AG20443 (cell line): ENCODE results near the gene FAM107B.

Experiments
- DNase-seq: peaks from one replicate; pipeline ENCODE4 v3.0.0; 2012; ENCODE audit warnings: low spot score, mixed read lengths

FAM107B gene

GRCh38 chr10:14499601-14499904 is 275.1 kb downstream of the FAM107B start:
- no peak for DNase-seq

- no peak for DNase-seq
Observed at GRCh38 chr10:14498326-14498725, 276.4 kb downstream of the FAM107B start.

- DNase-seq: no peak
Observed at GRCh38 chr10:14491811-14492210, 282.9 kb downstream of the FAM107B start.

GRCh38 chr10:14489522-14490177 is 285.0 kb downstream of the FAM107B start:
- no peak for DNase-seq

- DNase-seq: no peak
Observed at GRCh38 chr10:14487488-14487883, 287.2 kb downstream of the FAM107B start.

GRCh38 chr10:14486777-14487487 is 287.8 kb downstream of the FAM107B start:
- DNase-seq: no peak

GRCh38 chr10:14485986-14486385 is 288.7 kb downstream of the FAM107B start:
- no peak for DNase-seq

- DNase-seq: no peak
Observed at GRCh38 chr10:14483417-14483816, 291.3 kb downstream of the FAM107B start.

- DNase-seq: no peak
Observed at GRCh38 chr10:14481752-14482151, 292.9 kb downstream of the FAM107B start.

- no peak for DNase-seq
Observed at GRCh38 chr10:14481014-14481413, 293.7 kb downstream of the FAM107B start.

- DNase-seq: peak; percentile 83
Observed at GRCh38 chr10:14478604-14479003, 296.1 kb downstream of the FAM107B start.

GRCh38 chr10:14478201-14478600 is 296.5 kb downstream of the FAM107B start:
- DNase-seq: no peak

GRCh38 chr10:14477408-14477710 is 297.3 kb downstream of the FAM107B start:
- DNase-seq: peak; percentile 58

GRCh38 chr10:14476641-14477407 is 297.9 kb downstream of the FAM107B start:
- DNase-seq: peak; percentile 71

- DNase-seq: no peak
Observed at GRCh38 chr10:14476006-14476405, 298.7 kb downstream of the FAM107B start.

GRCh38 chr10:14474656-14475055 is 300.0 kb downstream of the FAM107B start:
- no peak for DNase-seq

- no peak for DNase-seq
Observed at GRCh38 chr10:14470920-14471319, 303.8 kb downstream of the FAM107B start.

- DNase-seq: no peak
Observed at GRCh38 chr10:14468726-14469125, 306.0 kb downstream of the FAM107B start.
